Liver (tissue), 9 donors: ENCODE data around the gene RAPH1. TPM values are rescaled to one million over a fixed set of nuclear protein-coding genes. Genes with fewer than 3 reads are reported as not detected.

Experiments used
- DNase-seq: peaks from one replicate; pipeline ENCODE4 v3.0.0-alpha.2; 2017; ENCODE audit warnings: low spot score
- H3K27ac ChIP-seq, 2 donors: one replicate each; pipeline ENCODE4 v1.7.0; 2013; ENCODE audit warnings: inconsistent platforms in 2 of 2, low read length in 2 of 2, control low read depth in 1 of 2, low read depth in 1 of 2, mild to moderate bottlenecking in 1 of 2
- H3K27me3 ChIP-seq, 4 donors: one replicate each; pipeline versions ENCODE4 v1.6.1 to v1.7.0; 2013; ENCODE audit warnings: low read length in 3 of 4, inconsistent platforms in 1 of 4, mild to moderate bottlenecking in 1 of 4, moderate library complexity in 1 of 4; ENCODE audit not compliant: control insufficient read depth in 4 of 4, insufficient read depth in 4 of 4
- H3K36me3 ChIP-seq, 4 donors: one replicate each; pipeline versions ENCODE4 v1.6.1 to v1.7.0; 2013; ENCODE audit warnings: low read length in 3 of 4, mild to moderate bottlenecking in 3 of 4, low read depth in 1 of 4, moderate library complexity in 1 of 4; ENCODE audit not compliant: control insufficient read depth in 4 of 4, insufficient read depth in 3 of 4
- H3K4me1 ChIP-seq, 4 donors: one replicate each; pipeline versions ENCODE4 v1.6.1 to v1.7.0; 2013; ENCODE audit warnings: low read length in 3 of 4, mild to moderate bottlenecking in 3 of 4, moderate library complexity in 1 of 4; ENCODE audit not compliant: control insufficient read depth in 4 of 4, insufficient read depth in 4 of 4
- H3K4me3 ChIP-seq, 3 donors: one replicate each; pipeline versions ENCODE4 v1.6.1 to v1.7.0; 2013; ENCODE audit warnings: low read length in 3 of 3, control low read depth in 1 of 3, low read depth in 1 of 3, mild to moderate bottlenecking in 1 of 3
- H3K9ac ChIP-seq, 2 donors: one replicate each; pipeline ENCODE4 v1.7.0; 2013; ENCODE audit warnings: low read length in 2 of 2, mild to moderate bottlenecking in 2 of 2, moderate library complexity in 2 of 2, control low read depth in 1 of 2, low read depth in 1 of 2
- H3K9me3 ChIP-seq, 4 donors: one replicate each; pipeline versions ENCODE4 v1.6.1 to v1.7.0; 2013; ENCODE audit warnings: low read length in 3 of 4; ENCODE audit not compliant: control insufficient read depth in 4 of 4
- EGR1 ChIP-seq, 2 donors: IDR thresholded peaks; 2 replicates each; pipeline ENCODE4 v1.6.1; 2016 to 2018; ENCODE audit warnings: antibody characterized with exemption in 2 of 2, low read depth in 2 of 2
- FOXA1 ChIP-seq: IDR thresholded peaks from 2 replicates; pipeline ENCODE4 v1.6.1; 2016; ENCODE audit warnings: antibody characterized with exemption
- FOXA2 ChIP-seq: IDR thresholded peaks from 2 replicates; pipeline ENCODE4 v1.6.1; 2016; ENCODE audit warnings: antibody characterized with exemption
- GABPA ChIP-seq, 2 donors: IDR thresholded peaks in 1 of 2; conservative IDR thresholded peaks in 1 of 2; 2 replicates each; pipeline ENCODE4 v1.6.1; 2016; ENCODE audit warnings: antibody characterized with exemption in 2 of 2, mild to moderate bottlenecking in 1 of 2, moderate library complexity in 1 of 2
- HNF4A ChIP-seq, 2 donors: conservative IDR thresholded peaks; 2 replicates each; pipeline ENCODE4 v1.6.1; 2016; ENCODE audit warnings: antibody characterized with exemption in 2 of 2, mild to moderate bottlenecking in 2 of 2
- HNF4G ChIP-seq: IDR thresholded peaks from 2 replicates; pipeline ENCODE4 v1.6.1; 2016; ENCODE audit warnings: antibody characterized with exemption
- JUND ChIP-seq, 2 donors: IDR thresholded peaks; 2 replicates each; pipeline ENCODE4 v1.6.1; 2016; ENCODE audit warnings: antibody characterized with exemption in 2 of 2
- NR2F2 ChIP-seq: IDR thresholded peaks from 2 replicates; pipeline ENCODE4 v1.6.1; 2016; ENCODE audit warnings: antibody characterized with exemption
- RAD21 ChIP-seq, 2 donors: IDR thresholded peaks; 2 replicates each; pipeline ENCODE4 v1.6.1; 2016; ENCODE audit warnings: antibody characterized with exemption in 2 of 2, mild to moderate bottlenecking in 2 of 2
- RXRA ChIP-seq, 2 donors: IDR thresholded peaks; 2 replicates each; pipeline ENCODE4 v1.6.1; 2017 to 2018; ENCODE audit warnings: antibody characterized with exemption in 2 of 2, mild to moderate bottlenecking in 1 of 2
- SP1 ChIP-seq: IDR thresholded peaks from 2 replicates; pipeline ENCODE4 v1.6.1; 2018; ENCODE audit warnings: antibody characterized with exemption, mild to moderate bottlenecking
- TAF1 ChIP-seq: conservative IDR thresholded peaks from 2 replicates; pipeline ENCODE4 v1.6.1; 2016; ENCODE audit warnings: antibody characterized with exemption, mild to moderate bottlenecking
- YY1 ChIP-seq: IDR thresholded peaks from 2 replicates; pipeline ENCODE4 v1.6.1; 2016; ENCODE audit warnings: antibody characterized with exemption, mild to moderate bottlenecking
- WGBS: extraction: QIAGEN DNeasy Blood & Tissue Kit; methylation state at CpG from one replicate; pipeline ENCODE4 v1.1.7; 2013; 5-methylcytosine and 5-hydroxymethylcytosine counted together
- polyA plus RNA-seq, 2 donors: library from polyadenylated mRNA; stranded (reverse) in 1 of 2; unstranded in 1 of 2; fragments of 200-250 nt in 1 of 2; fragments of >200 nt in 1 of 2; fragmentation: Nextera tagmentation in 1 of 2; extraction: Ambion mirVana in 1 of 2; gene quantifications; one replicate each; pipeline versions ENCODE4 v1.2.1 to v1.2.3, GENCODE V29; 2013 to 2015
- total RNA-seq, 2 donors: library from RNA; depleted of rRNA; stranded (reverse); fragments of >200 nt; gene quantifications; one replicate each; pipeline ENCODE4 v1.2.3, GENCODE V29; 2014
- TF ChIP-seq, protein P1 (sequence below): IDR thresholded peaks from 2 replicates; pipeline ENCODE4 v1.6.1; 2016; ENCODE audit warnings: antibody characterized with exemption, mild to moderate bottlenecking
- TF ChIP-seq, protein P2 (sequence below): fragments of 150-350 bp; IDR thresholded peaks from 2 replicates; pipeline ENCODE4 v1.5.1; 2017; ENCODE audit warnings: improper control_type of control experiment, low read depth, low read length; ENCODE audit not compliant: missing input control
- TF ChIP-seq, protein P3 (sequence below): IDR thresholded peaks from 2 replicates; pipeline ENCODE4 v1.6.1; 2016; ENCODE audit warnings: antibody characterized with exemption
- TF ChIP-seq, protein P4 (sequence below): IDR thresholded peaks from 2 replicates; pipeline ENCODE4 v1.6.1; 2016; ENCODE audit warnings: antibody characterized with exemption
- TF ChIP-seq, protein P5 (sequence below): IDR thresholded peaks from 2 replicates; pipeline ENCODE4 v1.6.1; 2016; ENCODE audit warnings: antibody characterized with exemption
- donor health status: healthy.
- donor health status: healthy.
- donor health status: healthy.
- donor health status: healthy.
- donor health status: healthy.

The RAPH1 gene
- total and polyA plus RNA-seq, 4 donors = 7.0 to 83.1 (median 19.4) TPM

GRCh38 chr2:203444738-203445137, 90.4 kb downstream of the RAPH1 start:
- TF ChIP-seq, protein P1, sequence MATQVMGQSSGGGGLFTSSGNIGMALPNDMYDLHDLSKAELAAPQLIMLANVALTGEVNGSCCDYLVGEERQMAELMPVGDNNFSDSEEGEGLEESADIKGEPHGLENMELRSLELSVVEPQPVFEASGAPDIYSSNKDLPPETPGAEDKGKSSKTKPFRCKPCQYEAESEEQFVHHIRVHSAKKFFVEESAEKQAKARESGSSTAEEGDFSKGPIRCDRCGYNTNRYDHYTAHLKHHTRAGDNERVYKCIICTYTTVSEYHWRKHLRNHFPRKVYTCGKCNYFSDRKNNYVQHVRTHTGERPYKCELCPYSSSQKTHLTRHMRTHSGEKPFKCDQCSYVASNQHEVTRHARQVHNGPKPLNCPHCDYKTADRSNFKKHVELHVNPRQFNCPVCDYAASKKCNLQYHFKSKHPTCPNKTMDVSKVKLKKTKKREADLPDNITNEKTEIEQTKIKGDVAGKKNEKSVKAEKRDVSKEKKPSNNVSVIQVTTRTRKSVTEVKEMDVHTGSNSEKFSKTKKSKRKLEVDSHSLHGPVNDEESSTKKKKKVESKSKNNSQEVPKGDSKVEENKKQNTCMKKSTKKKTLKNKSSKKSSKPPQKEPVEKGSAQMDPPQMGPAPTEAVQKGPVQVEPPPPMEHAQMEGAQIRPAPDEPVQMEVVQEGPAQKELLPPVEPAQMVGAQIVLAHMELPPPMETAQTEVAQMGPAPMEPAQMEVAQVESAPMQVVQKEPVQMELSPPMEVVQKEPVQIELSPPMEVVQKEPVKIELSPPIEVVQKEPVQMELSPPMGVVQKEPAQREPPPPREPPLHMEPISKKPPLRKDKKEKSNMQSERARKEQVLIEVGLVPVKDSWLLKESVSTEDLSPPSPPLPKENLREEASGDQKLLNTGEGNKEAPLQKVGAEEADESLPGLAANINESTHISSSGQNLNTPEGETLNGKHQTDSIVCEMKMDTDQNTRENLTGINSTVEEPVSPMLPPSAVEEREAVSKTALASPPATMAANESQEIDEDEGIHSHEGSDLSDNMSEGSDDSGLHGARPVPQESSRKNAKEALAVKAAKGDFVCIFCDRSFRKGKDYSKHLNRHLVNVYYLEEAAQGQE = no peak
- no peak for TF ChIP-seq JUND (IDR thresholded peaks at IDR 0.05)
- TF ChIP-seq RXRA (IDR thresholded peaks at IDR 0.05) = no peak
- TF ChIP-seq FOXA2 = no peak
- TF ChIP-seq, protein P2, sequence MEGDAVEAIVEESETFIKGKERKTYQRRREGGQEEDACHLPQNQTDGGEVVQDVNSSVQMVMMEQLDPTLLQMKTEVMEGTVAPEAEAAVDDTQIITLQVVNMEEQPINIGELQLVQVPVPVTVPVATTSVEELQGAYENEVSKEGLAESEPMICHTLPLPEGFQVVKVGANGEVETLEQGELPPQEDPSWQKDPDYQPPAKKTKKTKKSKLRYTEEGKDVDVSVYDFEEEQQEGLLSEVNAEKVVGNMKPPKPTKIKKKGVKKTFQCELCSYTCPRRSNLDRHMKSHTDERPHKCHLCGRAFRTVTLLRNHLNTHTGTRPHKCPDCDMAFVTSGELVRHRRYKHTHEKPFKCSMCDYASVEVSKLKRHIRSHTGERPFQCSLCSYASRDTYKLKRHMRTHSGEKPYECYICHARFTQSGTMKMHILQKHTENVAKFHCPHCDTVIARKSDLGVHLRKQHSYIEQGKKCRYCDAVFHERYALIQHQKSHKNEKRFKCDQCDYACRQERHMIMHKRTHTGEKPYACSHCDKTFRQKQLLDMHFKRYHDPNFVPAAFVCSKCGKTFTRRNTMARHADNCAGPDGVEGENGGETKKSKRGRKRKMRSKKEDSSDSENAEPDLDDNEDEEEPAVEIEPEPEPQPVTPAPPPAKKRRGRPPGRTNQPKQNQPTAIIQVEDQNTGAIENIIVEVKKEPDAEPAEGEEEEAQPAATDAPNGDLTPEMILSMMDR = no peak
- no peak for TF ChIP-seq YY1
- TF ChIP-seq HNF4G = no peak
- Histone ChIP-seq H3K27me3 (no peaks in the 10 kb centered on the region), H3K4me3 (no peak overlapping the region), H3K9ac (no peak overlapping the region), H3K9me3 (no peaks in the 10 kb centered on the region), H3K4me1 (peaks cover 3 to 28% (median 21%) of the 10 kb centered on the region in 4 donors), H3K36me3 (peaks cover 1 to 66% (median 56%) of the 10 kb centered on the region in 4 donors), H3K27ac (no peak overlapping the region)
- no peak for DNase-seq
- WGBS = 59% methylated on average over 7 of the region's 7 CpGs

DNA sequence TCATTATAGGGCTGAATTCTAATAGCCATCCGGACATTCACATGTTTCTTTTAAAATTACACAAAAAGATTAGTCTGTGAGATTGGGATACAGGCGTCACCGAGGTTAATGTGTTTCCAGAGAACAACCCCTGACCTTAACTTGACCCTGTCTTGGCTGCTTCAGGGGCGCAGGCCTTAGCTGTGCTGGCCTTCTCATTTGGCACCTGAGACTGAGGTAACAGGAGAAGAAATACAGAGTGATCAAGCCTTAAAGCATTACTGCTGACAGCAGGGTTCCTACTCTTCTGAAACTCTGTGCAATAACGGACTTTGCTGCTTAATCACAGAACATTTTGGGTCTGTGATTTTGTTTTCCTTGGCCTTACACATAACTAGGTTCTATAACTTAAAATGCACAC, 92.6 kb downstream of the RAPH1 start:
- Histone ChIP-seq H3K4me1 (peaks cover 3 to 47% (median 38%) of the 10 kb centered on the region in 4 donors), H3K27me3 (no peaks in the 10 kb centered on the region), H3K4me3 (no peak overlapping the region), H3K36me3 (peaks cover 2 to 64% (median 50%) of the 10 kb centered on the region in 4 donors), H3K9me3 (no peaks in the 10 kb centered on the region), H3K9ac (no peak overlapping the region), H3K27ac (peak overlapping the region in 1 of 2 donors; percentile 34)
- TF ChIP-seq JUND (IDR thresholded peaks at IDR 0.05) (no peak), EGR1 (IDR thresholded peaks at IDR 0.05; ENCODE audit: low read depth in 2 of 2) (no peak), RAD21 (IDR thresholded peaks at IDR 0.05) (no peak), NR2F2 (no peak), SP1 (peak; percentile 7), HNF4G (no peak), FOXA2 (no peak), RXRA (IDR thresholded peaks at IDR 0.05) (peak; percentile 76 to 87), GABPA (IDR thresholded peaks at IDR 0.05 in 1 of 2, conservative IDR thresholded peaks at IDR 0.05 in 1 of 2) (no peak), HNF4A (conservative IDR thresholded peaks at IDR 0.05) (peak; percentile 42 to 49), YY1 (no peak), FOXA1 (no peak), TAF1 (no peak)
- TF ChIP-seq, protein P2 = no peak
- TF ChIP-seq, protein P3, sequence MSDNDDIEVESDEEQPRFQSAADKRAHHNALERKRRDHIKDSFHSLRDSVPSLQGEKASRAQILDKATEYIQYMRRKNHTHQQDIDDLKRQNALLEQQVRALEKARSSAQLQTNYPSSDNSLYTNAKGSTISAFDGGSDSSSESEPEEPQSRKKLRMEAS = no peak
- TF ChIP-seq, protein P1 = no peak
- TF ChIP-seq, protein P4, sequence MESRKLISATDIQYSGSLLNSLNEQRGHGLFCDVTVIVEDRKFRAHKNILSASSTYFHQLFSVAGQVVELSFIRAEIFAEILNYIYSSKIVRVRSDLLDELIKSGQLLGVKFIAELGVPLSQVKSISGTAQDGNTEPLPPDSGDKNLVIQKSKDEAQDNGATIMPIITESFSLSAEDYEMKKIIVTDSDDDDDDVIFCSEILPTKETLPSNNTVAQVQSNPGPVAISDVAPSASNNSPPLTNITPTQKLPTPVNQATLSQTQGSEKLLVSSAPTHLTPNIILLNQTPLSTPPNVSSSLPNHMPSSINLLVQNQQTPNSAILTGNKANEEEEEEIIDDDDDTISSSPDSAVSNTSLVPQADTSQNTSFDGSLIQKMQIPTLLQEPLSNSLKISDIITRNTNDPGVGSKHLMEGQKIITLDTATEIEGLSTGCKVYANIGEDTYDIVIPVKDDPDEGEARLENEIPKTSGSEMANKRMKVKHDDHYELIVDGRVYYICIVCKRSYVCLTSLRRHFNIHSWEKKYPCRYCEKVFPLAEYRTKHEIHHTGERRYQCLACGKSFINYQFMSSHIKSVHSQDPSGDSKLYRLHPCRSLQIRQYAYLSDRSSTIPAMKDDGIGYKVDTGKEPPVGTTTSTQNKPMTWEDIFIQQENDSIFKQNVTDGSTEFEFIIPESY = no peak
- TF ChIP-seq, protein P5, sequence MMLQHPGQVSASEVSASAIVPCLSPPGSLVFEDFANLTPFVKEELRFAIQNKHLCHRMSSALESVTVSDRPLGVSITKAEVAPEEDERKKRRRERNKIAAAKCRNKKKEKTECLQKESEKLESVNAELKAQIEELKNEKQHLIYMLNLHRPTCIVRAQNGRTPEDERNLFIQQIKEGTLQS = no peak
- WGBS = 33% methylated on average over 5 of the region's 5 CpGs
- DNase-seq = no peak
